ENCODE measurements around the gene PRKN. TPM values are rescaled to one million over a fixed set of nuclear protein-coding genes. Genes with fewer than 3 reads are reported as not detected.

Gene PRKN
- total and polyA plus RNA-seq, 2 donors (not counting 3 experiments of a cell fraction or from before 2014, with no cell fraction given): 0.06 TPM; not detected in 1

DNA sequence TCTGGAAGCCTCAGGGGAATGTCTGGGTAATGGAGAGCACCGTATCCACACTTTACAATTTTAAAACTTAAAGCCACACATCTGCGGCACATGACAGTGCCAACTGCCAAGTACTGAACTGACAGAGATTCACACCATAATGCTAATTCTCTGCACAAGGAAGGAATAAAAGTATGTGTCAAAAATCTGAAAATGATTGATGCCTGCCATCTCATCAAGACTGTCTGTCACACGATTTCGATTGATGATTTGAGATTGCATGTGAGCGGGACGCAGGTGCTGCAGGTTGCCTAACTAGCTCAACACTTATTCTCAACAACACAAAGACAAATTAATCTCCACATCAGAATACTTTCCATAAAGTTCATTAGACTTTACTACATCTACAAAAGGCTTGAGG is 391.2 kb downstream of the PRKN start:
- no peak overlapping the region for H3K9ac ChIP-seq (replicated peaks; ENCODE audit: extremely low read depth, insufficient read depth, low read length)
- BruUV-seq (replicated peaks): no TSS peak
- DNase-seq (ENCODE audit: low read depth, low spot score) (no peak), FAIRE-seq (no peak)
- H3K4me1 ChIP-seq (ENCODE audit: control insufficient read depth, extremely low read depth, insufficient read depth, low read length): no peaks in the 10 kb centered on the region
- H3K4me2 ChIP-seq (ENCODE audit: insufficient read depth, low read length): no peak overlapping the region
- H3K27ac ChIP-seq (ENCODE audit: insufficient read depth, low read depth, low read length): no peak overlapping the region
- H3K36me3 ChIP-seq (ENCODE audit: control insufficient read depth in 2 of 2, extremely low read depth in 1 of 2, insufficient read depth in 2 of 2, low read length in 2 of 2): no peaks in the 10 kb centered on the region
- dilution Hi-C loops (cut with MboI; ENCODE audit: extremely low pct_ligation_motif_present, low sequenced_read_pairs): no loop called here
- H3K9me1 ChIP-seq (replicated peaks; ENCODE audit: control insufficient read depth, extremely low read depth, insufficient read depth, low read length): no peaks in the 10 kb centered on the region
- no peaks in the 10 kb centered on the region for H3K79me2 ChIP-seq (ENCODE audit: control insufficient read depth, insufficient read depth, low read length)
- H3K4me3 ChIP-seq (replicated peaks in 1 of 3; ENCODE audit: insufficient read depth in 1 of 3, low read depth in 1 of 3, low read length in 3 of 3): no peak overlapping the region
- TF ChIP-seq POLR2A (IDR thresholded peaks at IDR 0.05; ENCODE audit: low read depth, low read length) (no peak), FOS (IDR thresholded peaks at IDR 0.05; ENCODE audit: borderline replicate concordance, insufficient read depth, low read length) (no peak), MYC (IDR thresholded peaks at IDR 0.05; ENCODE audit: low read depth, low read length) (no peak), POLR2AphosphoS5 (IDR thresholded peaks at IDR 0.05; ENCODE audit: insufficient read depth, low read depth, low read length) (no peak), GATA2 (IDR thresholded peaks at IDR 0.05; ENCODE audit: insufficient read depth, insufficient read length, low read depth, low read length) (no peak), JUN (IDR thresholded peaks at IDR 0.05; ENCODE audit: borderline replicate concordance, insufficient read depth, insufficient read length, low read depth) (no peak), EZH2 (IDR thresholded peaks at IDR 0.05; ENCODE audit: borderline replicate concordance, low read depth, low read length, severe bottlenecking) (no peak)
- TF ChIP-seq, protein P1, sequence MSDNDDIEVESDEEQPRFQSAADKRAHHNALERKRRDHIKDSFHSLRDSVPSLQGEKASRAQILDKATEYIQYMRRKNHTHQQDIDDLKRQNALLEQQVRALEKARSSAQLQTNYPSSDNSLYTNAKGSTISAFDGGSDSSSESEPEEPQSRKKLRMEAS (IDR thresholded peaks at IDR 0.05; ENCODE audit: insufficient read depth, insufficient read length): no peak
- intact Hi-C loops (cut with micrococcal nuclease): no loop called here
- no peaks in the 10 kb centered on the region for H4K20me1 ChIP-seq (replicated peaks; ENCODE audit: control insufficient read depth, extremely low read depth, insufficient read depth, low read length)
- H3K9me3 ChIP-seq (replicated peaks; ENCODE audit: control insufficient read depth, insufficient read depth, low read length): no peaks in the 10 kb centered on the region
- POLR2A ChIA-PET: no interaction called here
- CTCF ChIA-PET: no interaction called here
- no peaks in the 10 kb centered on the region for H3K27me3 ChIP-seq (ENCODE audit: control insufficient read depth in 2 of 2, insufficient read depth in 2 of 2, low read length in 2 of 2)
- no peak overlapping the region for H2AFZ ChIP-seq (ENCODE audit: low read depth, low read length)

GRCh38 chr6:162332365-162332764 is 395.2 kb downstream of the PRKN start:
- intact Hi-C loops (cut with micrococcal nuclease): no loop called here
- no peak overlapping the region for H3K27ac ChIP-seq (ENCODE audit: insufficient read depth, low read depth, low read length)
- no peak for FAIRE-seq

More at GRCh38 chr6:162332365-162332764, 395.2 kb downstream of the PRKN start:
- Histone ChIP-seq H3K9me1 (replicated peaks; ENCODE audit: control insufficient read depth, extremely low read depth, insufficient read depth, low read length) (no peaks in the 10 kb centered on the region), H3K36me3 (ENCODE audit: control insufficient read depth in 2 of 2, extremely low read depth in 1 of 2, insufficient read depth in 2 of 2, low read length in 2 of 2) (no peaks in the 10 kb centered on the region), H4K20me1 (replicated peaks; ENCODE audit: control insufficient read depth, extremely low read depth, insufficient read depth, low read length) (no peaks in the 10 kb centered on the region), H3K27me3 (ENCODE audit: control insufficient read depth in 2 of 2, insufficient read depth in 2 of 2, low read length in 2 of 2) (no peaks in the 10 kb centered on the region), H2AFZ (ENCODE audit: low read depth, low read length) (no peak overlapping the region), H3K4me2 (ENCODE audit: insufficient read depth, low read length) (no peak overlapping the region), H3K4me1 (ENCODE audit: control insufficient read depth, extremely low read depth, insufficient read depth, low read length) (no peaks in the 10 kb centered on the region), H3K9ac (replicated peaks; ENCODE audit: extremely low read depth, insufficient read depth, low read length) (no peak overlapping the region), H3K4me3 (replicated peaks in 1 of 3; ENCODE audit: insufficient read depth in 1 of 3, low read depth in 1 of 3, low read length in 3 of 3) (no peak overlapping the region), H3K9me3 (replicated peaks; ENCODE audit: control insufficient read depth, insufficient read depth, low read length) (peaks cover 2% of the 10 kb centered on the region), H3K79me2 (ENCODE audit: control insufficient read depth, insufficient read depth, low read length) (no peaks in the 10 kb centered on the region)
- TF ChIP-seq POLR2A (IDR thresholded peaks at IDR 0.05; ENCODE audit: low read depth, low read length): no peak
- no peak for TF ChIP-seq MYC (IDR thresholded peaks at IDR 0.05; ENCODE audit: low read depth, low read length)
- no peak for TF ChIP-seq GATA2 (IDR thresholded peaks at IDR 0.05; ENCODE audit: insufficient read depth, insufficient read length, low read depth, low read length)
- TF ChIP-seq FOS (IDR thresholded peaks at IDR 0.05; ENCODE audit: borderline replicate concordance, insufficient read depth, low read length): no peak
- TF ChIP-seq EZH2 (IDR thresholded peaks at IDR 0.05; ENCODE audit: borderline replicate concordance, low read depth, low read length, severe bottlenecking): no peak
- TF ChIP-seq, protein P2, sequence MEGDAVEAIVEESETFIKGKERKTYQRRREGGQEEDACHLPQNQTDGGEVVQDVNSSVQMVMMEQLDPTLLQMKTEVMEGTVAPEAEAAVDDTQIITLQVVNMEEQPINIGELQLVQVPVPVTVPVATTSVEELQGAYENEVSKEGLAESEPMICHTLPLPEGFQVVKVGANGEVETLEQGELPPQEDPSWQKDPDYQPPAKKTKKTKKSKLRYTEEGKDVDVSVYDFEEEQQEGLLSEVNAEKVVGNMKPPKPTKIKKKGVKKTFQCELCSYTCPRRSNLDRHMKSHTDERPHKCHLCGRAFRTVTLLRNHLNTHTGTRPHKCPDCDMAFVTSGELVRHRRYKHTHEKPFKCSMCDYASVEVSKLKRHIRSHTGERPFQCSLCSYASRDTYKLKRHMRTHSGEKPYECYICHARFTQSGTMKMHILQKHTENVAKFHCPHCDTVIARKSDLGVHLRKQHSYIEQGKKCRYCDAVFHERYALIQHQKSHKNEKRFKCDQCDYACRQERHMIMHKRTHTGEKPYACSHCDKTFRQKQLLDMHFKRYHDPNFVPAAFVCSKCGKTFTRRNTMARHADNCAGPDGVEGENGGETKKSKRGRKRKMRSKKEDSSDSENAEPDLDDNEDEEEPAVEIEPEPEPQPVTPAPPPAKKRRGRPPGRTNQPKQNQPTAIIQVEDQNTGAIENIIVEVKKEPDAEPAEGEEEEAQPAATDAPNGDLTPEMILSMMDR (IDR thresholded peaks at IDR 0.05; ENCODE audit: extremely low read depth in 1 of 2, insufficient read depth in 1 of 2, low read depth in 1 of 2, low read length in 2 of 2): no peak
- dilution Hi-C loops (cut with MboI; ENCODE audit: extremely low pct_ligation_motif_present, low sequenced_read_pairs): no loop called here
- POLR2A ChIA-PET: no interaction called here
- CTCF ChIA-PET: no interaction called here
- no peak for DNase-seq (ENCODE audit: low read depth, low spot score)
- no TSS peak for BruUV-seq (replicated peaks)

All from endothelial cell of umbilical vein (primary cell).